HG02763 (cell line): ENCODE results near the gene SYT2.
"Not testable (repeated sequence)": the region's sequence is repeated elsewhere in the genome, so short reads cannot be mapped to it uniquely, and the experiment has no call there.

Experiments
- ATAC-seq: cut with Tn5 transposase; IDR thresholded peaks from one replicate; pipeline ENCODE4 v1.9.1; 2021; ENCODE audit warnings: mild to moderate bottlenecking, moderate library complexity; ENCODE audit not compliant: unreplicated experiment

SYT2 gene

DNA sequence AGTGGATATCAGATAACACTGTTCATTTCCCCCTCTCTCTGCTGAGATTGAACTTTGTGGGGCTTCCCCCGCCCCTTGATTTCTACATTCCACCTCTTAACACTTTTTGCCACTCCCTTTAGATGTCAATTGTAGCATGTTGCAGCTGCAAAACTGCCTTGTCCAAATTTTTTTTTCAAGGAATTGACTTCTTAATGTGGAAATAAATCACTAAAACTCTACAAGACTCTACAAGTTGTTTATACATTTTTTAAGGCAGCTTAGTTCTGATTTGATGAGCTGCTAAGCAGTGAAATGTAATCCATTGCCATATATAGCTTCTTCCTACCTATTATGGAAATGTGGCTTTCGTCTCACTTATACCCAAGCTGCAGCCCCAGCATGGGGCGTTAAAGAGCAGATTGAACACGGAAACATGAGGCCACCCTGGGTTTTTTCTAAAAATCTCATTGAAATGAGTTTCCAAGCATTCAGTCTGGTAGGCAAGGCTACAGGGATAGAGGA lies 132.2 kb downstream of the SYT2 start:
- ATAC-seq, result no peak

DNA sequence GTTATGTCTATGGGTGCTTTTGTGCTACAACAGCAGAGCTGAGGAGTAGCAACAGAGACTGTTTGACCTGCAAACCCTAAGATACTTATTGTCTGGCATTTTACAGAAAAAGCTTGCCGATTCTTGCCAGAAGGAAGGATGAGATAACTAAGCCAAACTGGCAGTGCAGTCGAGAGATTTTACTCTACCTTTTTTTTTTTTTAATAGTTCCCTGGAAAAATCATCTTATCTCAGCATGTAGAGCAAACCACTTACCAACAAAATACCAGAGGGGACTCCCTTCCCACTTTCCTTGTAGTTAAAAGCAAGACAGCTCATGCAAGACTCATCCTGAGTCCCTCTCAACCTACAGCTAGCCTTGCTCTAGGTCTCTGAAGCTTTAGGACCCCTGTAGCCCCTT lies 132.9 kb downstream of the SYT2 start:
- ATAC-seq, result no peak

DNA sequence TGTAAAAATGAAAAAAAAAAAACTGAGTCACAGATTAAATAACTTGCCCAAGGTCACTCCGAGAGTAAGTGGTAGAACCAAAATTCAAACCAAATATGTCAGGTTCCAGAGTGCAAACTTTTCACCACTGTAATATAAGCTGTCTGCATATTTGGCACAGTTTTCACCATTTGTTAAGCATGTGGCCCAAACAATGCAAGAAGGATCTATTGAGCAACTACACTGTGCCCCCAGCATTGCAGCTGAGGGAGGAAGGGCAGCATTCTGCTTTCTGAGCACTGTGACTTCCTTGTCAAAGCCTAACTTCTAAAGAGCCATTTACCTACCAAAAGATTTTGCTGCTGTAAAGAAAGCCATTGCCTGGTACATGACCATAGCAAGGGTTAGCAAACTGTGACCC lies 133.4 kb downstream of the SYT2 start:
- no peak for ATAC-seq

DNA sequence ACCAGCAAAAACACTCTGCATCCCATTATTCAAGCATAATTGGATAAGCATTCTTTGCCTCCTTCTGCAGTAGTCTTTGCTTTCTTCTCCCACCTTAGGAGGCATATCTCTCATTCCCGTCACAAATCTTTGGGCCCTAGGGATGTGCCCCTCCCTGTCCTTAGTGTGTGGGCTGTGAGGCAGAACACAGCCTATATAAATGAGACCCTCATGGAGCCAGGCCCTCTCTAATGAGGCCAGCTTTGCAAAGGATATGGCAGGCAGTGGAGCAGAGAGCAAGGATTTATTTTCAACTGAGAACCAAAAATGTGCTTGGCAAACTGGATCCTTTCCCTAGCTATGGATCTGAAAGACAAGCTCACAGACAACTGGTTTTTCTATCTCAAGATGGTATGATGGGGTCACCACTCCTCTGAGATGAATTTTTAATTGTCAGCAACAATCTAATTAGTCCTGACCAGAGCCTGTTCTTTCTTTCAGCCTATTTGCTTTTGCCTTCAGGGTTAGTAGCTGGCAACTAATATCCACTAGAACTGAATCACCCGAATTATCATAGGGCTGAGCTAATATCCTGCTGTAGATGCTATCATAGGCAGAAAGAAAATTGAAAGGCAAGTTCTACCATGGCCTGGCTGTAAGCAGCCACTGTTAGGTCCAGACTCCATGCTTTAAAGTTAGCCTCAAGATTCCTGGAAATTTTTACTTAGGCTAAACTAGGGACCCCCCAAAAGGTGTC lies 134.2 kb downstream of the SYT2 start:
- ATAC-seq, result no peak

DNA sequence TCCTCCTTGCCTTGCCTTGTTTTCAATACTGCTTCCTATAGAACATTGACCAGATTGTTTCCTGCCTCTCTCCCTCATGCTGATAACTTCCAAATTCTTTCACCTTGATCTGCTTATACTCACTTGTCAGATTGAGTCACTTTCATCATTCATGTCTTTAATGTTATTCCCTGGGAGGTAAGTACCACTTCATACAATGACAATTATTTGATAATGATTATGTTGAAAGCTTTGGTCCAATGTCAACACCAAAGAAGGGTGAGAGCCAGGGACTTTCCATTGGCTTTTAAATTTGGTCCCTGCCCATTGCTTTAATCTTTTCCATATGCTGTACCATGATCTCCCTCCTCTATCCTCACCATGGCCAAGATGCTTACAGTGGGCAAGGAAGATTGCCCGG lies 137.4 kb downstream of the SYT2 start:
- no peak for ATAC-seq

DNA sequence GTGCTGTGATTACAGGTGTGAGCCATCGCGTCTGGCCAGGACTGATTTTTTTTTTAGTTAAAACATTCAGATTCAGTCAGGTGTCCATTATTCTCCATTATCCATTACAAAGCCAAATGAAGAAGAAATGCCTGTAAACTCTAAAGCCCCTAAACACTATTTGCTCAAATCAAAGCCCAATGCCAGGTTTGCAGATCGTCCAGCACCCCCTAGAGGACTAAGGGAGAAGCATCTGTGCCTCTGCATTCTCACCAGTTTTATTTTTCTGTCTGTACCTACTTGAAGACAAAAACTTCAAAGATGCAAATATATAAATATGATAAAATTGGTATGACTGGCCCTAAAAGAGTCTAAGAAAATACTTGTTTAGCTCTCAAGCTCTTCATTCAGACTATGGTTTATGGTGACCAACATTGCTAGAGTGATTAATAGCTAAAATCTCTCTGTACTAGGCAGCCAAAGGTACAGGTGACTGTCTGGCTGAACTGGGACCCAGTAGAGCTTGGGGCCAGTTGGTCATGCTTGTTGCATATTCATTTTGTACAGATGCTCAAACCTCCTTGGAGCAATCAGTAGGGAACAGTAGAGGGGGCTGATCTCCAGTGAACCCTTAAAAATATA lies 138.4 kb downstream of the SYT2 start:
- no peak for ATAC-seq

DNA sequence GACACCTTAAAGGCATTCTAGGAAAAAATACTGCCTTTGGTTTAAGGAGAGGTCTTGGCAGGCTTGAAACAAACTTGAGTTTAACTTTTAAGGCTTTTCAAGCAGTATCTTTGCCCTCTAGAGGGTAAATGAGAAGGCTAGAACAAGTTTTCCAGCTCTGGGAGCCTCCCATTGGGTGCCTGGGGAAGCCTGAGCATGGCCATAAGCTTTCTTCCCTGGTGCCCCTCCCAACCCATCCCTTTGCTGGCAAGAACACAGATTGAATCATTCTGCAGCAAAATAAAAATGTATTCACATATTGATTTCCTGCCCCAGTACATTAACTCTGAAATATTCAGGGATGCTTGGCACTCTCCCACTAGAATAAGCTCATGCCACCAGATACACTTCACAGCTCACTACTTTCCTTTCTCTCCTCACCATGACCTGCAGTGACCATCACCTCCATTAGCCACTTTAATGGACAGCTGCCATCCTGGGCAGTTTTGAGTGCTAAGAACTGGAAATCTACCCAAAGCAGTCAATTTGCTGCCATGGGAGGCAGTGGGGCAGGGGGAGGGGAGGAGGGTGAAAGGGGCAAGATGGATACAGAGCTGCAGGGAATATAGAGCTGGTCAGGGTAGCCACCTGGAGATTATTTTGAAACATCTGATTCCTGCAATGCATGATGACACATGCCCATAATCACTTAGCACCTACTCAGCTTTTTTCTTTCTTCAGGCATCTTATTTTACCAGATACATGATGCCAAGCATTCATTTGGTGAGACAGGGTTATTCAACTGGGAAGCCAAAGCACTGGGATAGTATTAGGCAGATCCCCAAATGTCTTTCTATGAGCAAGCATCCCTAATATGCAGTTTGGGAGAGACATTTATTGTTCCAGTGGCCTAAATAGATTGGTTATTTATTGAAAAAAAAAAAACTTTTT lies 140.6 kb downstream of the SYT2 start:
- no peak for ATAC-seq

DNA sequence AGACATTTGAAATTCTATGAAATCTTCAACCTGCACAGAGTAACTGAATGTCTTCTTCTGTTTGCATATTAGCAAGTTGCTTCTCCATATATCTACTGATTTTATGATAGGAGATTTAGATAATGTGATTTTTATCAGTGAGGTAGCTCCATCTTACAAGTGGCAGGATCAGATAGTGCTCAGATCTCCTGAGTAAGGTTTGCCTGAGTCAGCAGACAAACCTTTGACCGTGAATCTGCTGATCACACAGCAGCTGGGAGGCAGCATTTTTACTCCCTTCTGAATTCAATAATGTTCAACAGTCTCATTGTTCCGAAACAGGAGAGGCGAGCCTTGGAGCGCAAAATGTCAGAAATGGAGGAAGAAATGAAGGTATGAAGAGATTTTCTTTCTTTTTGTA lies 141.4 kb downstream of the SYT2 start:
- no peak for ATAC-seq

DNA sequence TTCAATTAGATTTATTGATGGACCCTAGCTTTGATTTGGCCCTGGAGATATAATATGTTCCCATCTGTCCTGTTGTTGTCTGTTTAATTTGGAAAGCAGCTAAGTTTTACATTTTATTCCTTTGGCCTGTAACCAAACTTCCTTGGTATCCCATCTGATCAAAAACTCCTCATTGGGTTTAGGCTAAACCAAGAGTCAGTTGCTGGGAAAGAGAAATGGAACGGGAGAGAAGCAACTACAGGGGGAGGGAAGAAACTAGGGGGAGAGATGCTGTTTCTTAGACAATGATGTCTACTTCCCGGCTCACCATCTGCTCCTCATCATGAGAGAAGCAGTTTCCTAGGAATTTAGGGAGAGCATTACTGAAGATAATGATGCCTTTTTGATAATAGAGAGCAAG lies 141.8 kb downstream of the SYT2 start:
- ATAC-seq, result no peak

DNA sequence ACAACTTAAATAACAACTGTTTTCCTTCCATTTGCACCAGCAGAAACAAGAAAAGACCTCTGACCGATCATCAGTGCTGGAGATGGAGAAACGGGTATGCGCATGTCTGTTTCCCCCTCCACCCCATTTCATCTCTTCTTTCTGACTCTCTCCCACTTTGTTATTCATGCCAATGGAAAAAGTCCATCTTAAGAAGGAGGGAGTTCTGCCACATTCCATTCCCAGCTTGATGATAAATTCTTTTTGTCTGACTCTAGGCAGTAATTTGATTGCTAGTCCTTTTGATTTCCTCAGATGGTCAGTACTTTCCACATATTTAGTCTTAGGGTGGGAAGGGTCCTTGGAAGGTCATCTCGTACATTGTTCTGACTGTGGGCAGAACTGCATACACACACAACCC lies 142.5 kb downstream of the SYT2 start:
- ATAC-seq, result no peak

DNA sequence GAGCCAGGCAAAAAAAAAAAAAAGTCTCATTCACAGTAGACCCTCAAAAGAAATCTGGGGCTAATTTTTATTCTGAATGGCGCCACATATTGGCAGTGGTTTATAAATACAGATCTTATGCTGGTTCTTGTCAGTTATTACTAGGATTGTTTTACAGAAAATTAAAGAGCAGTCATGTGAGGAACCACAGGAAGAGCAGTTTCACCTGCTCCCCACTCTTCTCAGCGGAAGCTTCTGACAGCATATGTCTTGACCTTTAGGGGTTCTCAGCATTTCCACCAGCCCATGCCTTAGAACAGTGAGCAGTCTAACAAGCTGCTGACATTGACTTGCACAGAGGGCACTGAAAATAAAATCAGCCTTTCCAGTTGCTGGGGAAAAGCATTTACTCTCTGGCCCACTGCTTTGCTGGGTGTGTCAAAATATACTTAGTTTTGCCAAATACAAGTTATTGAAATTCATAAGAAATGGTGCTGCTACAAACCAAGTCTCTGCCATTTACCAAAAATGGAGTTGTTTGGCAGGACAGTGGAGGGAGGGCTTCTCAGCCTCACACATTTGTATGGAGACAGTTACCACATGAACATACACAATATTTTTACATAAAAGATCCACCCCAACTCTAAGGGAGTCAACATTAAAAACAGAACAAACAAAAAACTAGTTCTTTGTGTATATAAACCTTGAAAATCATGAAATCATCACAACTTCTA lies 144.2 kb downstream of the SYT2 start:
- ATAC-seq, result peak; percentile 78

DNA sequence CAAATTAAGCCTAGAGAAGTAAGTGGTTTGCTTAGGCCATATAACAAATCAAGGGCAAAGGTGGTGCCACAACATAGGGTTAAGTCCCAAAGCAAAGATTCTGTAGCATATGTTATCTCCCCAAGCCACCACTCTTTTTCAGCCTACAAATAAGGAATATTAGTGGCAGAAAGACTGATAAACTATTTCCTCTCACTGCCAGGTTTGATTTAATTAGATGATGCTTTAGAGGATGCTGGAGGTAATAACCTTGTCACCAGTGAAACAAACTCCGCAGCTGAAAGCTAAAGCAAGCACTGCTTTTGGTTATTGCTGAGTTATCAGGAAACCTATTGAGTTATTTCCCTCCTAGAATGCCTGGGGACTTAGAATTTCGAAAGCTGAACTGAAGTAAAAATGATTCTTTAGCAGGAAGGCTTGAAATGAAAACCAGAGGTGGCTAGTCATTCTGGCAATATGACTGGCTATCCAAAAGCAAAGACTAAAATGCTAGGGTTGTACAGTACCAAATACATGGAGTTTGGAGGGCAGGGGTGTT lies 145.2 kb downstream of the SYT2 start:
- ATAC-seq, result no peak

DNA sequence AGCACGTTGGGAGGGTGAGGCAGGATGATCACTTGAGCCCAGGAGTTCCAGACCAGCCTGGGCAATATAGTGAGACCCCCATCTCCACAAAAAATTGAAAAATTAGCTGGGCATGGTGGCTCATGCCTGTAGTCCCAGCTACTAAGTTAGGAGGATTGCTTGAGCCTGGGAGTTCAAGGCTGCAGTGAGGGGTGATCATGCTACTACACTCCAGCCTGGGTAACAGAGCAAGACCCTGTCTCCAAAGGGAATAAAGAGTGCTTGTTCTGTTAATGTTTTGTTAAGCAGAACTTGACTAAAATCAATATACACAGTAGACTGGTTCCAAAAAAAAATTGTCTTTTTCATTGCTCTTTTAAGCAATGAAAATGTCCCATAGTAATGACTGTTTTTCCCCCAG lies 146.4 kb downstream of the SYT2 start:
- no peak for ATAC-seq

DNA sequence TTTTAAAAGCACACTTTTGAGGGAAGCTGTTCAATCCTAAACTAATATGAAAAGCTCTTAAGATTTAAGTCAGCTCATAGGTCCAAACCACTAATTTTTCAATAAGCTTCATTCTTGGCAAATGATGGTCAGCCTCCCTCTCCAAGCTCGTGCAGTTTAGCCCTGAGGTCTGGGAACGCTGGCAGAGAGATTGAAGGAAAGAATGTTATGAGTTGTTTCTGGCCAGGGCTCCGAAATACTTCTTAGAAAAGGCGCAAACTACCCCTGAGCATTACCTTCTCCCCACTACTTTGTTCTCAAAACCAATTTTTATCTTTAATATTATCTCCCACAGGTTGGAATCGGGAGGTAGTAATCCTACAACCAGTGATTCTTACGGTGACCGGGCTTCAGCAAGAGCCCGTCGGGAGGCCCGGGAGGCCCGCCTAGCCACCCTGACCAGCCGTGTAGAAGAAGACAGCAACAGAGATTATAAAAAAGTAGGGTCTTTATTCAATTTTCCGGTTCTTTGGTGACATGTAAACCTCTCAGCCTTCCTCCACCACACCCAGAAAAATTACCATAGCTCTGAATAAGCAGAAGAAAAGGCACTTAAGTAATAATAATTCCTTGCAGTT lies 147.7 kb downstream of the SYT2 start:
- ATAC-seq, result no peak

DNA sequence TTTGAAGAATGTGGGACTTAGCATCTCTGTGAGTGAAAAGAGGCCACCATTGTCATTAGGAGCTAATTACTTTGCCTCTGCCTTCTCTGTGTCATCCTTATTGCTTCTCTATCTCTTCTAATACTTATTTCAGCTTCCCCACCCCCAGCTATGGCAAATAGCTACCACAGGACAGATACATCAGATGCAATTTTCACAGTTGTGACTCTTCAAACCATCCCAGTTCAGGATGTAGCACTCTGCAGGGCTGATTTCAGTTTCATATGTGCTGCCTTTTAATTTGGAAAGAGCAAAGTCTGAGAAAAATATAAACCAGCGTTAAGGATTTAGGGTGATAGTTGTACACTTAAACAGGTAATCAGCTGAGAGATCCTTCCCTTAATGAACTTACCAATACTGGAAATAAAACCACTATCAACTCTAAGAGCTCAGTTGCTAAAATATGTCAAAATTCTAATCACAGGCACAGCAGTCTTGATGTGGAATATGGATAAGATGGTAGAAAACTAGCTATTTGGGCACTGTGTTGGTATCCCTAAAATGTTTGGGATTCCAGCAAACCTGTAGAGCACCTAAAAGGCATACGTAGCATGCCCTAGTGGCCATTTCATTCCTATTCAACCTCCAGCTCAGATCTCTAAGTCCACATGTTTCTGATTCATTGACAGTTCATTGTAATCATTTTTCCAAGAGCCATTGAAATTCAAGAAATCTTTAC lies 148.4 kb downstream of the SYT2 start:
- no peak for ATAC-seq

DNA sequence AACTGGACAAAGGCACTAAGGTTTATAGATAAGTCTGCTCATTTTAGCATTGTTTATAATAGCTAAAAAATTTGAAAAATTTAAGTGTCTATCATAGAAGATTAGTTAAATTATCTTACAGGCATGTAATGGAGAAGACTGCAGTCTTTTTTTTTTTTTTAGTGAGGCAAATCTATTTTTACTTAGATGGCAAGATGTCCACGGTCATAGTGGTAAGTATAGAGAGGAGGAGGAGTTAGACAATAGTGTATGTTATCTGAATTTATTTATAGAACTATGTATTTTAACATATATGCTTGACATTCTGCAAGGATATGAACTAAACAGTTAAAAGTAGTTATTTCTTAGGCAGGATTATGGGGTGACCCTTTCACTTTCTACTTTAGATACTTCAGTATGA lies 149.0 kb downstream of the SYT2 start:
- no peak for ATAC-seq

DNA sequence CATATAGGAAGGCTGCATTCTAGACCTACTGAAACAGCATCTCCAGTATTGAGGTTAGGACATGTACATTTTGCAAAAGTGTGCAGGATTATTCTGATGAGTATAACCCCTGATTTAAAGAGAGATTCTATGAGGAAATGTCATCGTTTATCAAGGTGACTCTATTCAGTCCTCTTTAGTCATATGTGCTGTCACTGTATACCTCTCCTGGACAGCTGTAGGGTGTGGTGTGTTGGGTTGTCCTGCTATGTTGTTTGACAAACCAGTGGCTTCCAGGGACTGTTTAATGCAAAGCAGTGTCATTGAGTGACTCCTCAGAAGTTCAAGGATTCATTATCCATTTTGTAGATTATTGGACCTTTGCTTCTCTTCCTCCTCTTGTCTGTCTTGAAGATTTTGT lies 152.6 kb downstream of the SYT2 start:
- not testable (repeated sequence) for ATAC-seq

DNA sequence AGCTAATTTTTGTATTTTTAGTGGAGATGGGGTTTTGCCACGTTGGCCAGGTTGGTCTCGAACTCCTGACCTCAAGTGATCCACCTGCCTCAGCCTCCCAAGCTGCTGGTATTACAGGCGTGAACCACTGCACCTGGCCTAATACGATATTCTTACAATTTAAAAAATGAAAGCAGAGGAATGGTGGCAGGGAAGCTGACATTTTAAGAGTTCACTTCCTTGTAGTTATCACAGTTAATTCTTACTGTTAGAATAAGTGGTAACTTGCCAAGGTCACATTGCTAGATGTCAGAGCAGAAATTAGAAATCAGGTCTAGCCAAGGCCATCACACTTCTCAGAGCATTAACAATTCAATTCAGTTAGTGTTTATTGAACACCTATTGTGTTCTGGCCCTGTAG lies 154.2 kb downstream of the SYT2 start:
- not testable (repeated sequence) for ATAC-seq

DNA sequence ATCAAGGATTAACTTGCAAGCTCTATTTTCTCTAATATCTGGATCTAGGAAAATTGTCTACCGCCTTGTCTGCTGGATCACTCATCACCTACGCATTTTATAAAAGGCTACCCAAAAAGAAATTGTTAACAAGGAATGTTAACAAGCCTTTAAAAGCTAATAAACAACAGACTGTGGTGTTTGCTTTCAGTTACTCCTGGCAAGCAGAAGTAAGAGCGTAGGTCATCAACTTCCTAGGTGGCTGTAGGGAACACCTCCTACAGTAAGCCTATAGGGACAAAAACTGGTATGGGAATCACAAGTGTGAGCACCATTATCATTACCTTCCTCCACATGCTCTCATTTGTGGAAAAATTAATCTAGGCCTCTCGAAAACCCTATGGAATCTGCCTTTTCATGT lies 155.6 kb downstream of the SYT2 start:
- not testable (repeated sequence) for ATAC-seq
